Esophagus (tissue), 2 donors: ENCODE data around the gene PGBD5. TPM values are rescaled to one million over a fixed set of nuclear protein-coding genes. Genes with fewer than 3 reads are reported as not detected.

Source experiments
- H3K27ac ChIP-seq, 2 donors: one replicate each; pipeline ENCODE4 v1.5.1; 2013; ENCODE audit warnings: low read depth in 2 of 2, mild to moderate bottlenecking in 2 of 2, inconsistent platforms in 1 of 2, low read length in 1 of 2, moderate library complexity in 1 of 2
- H3K27me3 ChIP-seq, 2 donors: one replicate each; pipeline ENCODE4 v1.6.1; 2013; ENCODE audit warnings: low read length in 2 of 2, control low read depth in 1 of 2, mild to moderate bottlenecking in 1 of 2; ENCODE audit not compliant: insufficient read depth in 2 of 2, control insufficient read depth in 1 of 2
- H3K36me3 ChIP-seq, 2 donors: one replicate each; pipeline ENCODE4 v1.6.1; 2013; ENCODE audit warnings: low read length in 1 of 2; ENCODE audit not compliant: control insufficient read depth in 2 of 2, insufficient read depth in 2 of 2
- H3K4me1 ChIP-seq, 2 donors: one replicate each; pipeline ENCODE4 v1.6.1; 2013; ENCODE audit warnings: low read length in 1 of 2; ENCODE audit not compliant: control insufficient read depth in 2 of 2, insufficient read depth in 2 of 2
- H3K4me3 ChIP-seq, 2 donors: one replicate each; pipeline ENCODE4 v1.5.1; 2013; ENCODE audit warnings: low read length in 2 of 2, mild to moderate bottlenecking in 2 of 2, low read depth in 1 of 2, moderate library complexity in 1 of 2
- H3K9me3 ChIP-seq, 2 donors: one replicate each; pipeline ENCODE4 v1.6.1; 2013; ENCODE audit warnings: mild to moderate bottlenecking in 2 of 2, low read depth in 1 of 2, low read length in 1 of 2, moderate library complexity in 1 of 2; ENCODE audit not compliant: control insufficient read depth in 2 of 2, insufficient read depth in 1 of 2
- WGBS, 2 donors: extraction: QIAGEN DNeasy Blood & Tissue Kit; methylation state at CpG; one replicate each; pipeline ENCODE4 v1.1.7; 2013; 5-methylcytosine and 5-hydroxymethylcytosine counted together
- polyA plus RNA-seq, 2 donors: library from polyadenylated mRNA; stranded (reverse); fragments of 200-250 nt; gene quantifications; one replicate each; pipeline ENCODE4 v1.2.3, GENCODE V29; 2013
- donor health status: healthy with polysubstance abuse.
- donor health status: Bipolar disorder and iron deficiency.

Gene PGBD5
- polyA plus RNA-seq, 2 donors: 0.22 to 0.67 TPM

DNA sequence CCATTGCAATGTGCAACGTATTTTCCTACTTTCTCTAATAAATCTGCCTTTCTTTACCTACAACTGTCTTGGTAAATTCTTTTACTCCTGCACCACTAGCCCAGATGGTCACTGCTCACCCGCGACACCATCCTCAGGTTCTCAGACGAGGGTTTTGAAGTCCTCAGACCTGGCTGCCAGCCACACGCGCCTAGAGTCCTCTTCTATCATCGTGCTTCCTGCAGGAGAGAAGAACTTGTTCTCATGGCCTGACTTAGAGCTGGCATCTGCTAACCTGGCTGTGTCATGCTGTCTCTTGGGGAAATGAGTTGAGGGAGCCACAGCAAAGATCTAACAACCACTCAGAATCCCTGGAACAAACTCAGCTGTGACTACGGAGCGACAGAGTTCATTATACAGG is 30.3 kb upstream of the PGBD5 start:
- no peak overlapping the region for H3K27ac ChIP-seq
- no peaks in the 10 kb centered on the region for H3K4me1 ChIP-seq
- H3K27me3 ChIP-seq: no peaks in the 10 kb centered on the region
- 84 to 86% methylated on average over 9 of the region's 9 CpGs for WGBS, 2 donors
- no peaks in the 10 kb centered on the region for H3K36me3 ChIP-seq
- H3K4me3 ChIP-seq: no peak overlapping the region
- H3K9me3 ChIP-seq: no peaks in the 10 kb centered on the region

DNA sequence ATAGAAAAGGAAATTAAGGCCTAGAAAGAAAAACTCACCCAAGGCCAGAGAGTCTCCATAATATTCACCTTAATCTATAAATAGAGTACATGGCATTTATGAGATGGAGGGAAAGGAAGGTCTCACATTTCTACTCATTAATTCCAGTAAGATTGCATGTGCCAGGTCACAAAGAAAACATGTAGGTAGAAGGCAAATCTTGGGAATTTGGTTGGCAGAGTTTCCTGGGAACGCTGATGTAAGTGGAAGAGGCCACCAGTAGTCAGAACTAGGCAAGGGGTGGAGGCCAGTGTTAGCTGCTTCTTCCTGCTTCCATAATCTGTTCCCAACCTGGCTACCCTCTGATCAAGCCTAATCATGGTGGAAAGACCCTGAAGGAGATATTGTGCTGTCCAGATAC is 29.2 kb upstream of the PGBD5 start:
- Histone ChIP-seq H3K27me3 (no peaks in the 10 kb centered on the region), H3K4me1 (no peaks in the 10 kb centered on the region), H3K27ac (no peak overlapping the region), H3K36me3 (no peaks in the 10 kb centered on the region), H3K9me3 (no peaks in the 10 kb centered on the region), H3K4me3 (no peak overlapping the region)
- 59 to 71% methylated on average over 1 of the region's 1 CpG for WGBS, 2 donors

DNA sequence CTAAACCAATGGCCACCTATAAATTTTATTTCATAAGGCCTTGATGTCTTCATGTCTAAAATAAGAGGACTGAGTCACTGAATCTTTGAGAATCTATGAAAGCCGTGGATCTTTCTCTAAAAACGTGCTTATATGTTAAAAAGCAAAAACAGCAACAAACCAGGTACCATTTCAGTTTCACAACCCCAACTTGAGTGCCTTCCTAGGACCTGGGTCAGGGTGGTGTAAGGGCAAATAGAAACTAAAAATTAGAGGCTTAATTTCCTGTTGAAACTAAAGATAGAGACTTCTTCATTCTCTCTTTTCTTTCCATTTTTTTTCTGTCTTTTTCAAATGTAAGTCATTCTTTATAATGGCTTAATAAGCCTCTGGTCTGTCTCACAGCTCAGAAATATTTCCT is 27.2 kb upstream of the PGBD5 start:
- WGBS, 2 donors: 62 to 81% methylated on average over 2 of the region's 2 CpGs
- no peaks in the 10 kb centered on the region for H3K27me3 ChIP-seq
- H3K4me1 ChIP-seq: no peaks in the 10 kb centered on the region
- no peak overlapping the region for H3K27ac ChIP-seq
- H3K36me3 ChIP-seq: no peaks in the 10 kb centered on the region
- H3K4me3 ChIP-seq: no peak overlapping the region
- no peaks in the 10 kb centered on the region for H3K9me3 ChIP-seq

DNA sequence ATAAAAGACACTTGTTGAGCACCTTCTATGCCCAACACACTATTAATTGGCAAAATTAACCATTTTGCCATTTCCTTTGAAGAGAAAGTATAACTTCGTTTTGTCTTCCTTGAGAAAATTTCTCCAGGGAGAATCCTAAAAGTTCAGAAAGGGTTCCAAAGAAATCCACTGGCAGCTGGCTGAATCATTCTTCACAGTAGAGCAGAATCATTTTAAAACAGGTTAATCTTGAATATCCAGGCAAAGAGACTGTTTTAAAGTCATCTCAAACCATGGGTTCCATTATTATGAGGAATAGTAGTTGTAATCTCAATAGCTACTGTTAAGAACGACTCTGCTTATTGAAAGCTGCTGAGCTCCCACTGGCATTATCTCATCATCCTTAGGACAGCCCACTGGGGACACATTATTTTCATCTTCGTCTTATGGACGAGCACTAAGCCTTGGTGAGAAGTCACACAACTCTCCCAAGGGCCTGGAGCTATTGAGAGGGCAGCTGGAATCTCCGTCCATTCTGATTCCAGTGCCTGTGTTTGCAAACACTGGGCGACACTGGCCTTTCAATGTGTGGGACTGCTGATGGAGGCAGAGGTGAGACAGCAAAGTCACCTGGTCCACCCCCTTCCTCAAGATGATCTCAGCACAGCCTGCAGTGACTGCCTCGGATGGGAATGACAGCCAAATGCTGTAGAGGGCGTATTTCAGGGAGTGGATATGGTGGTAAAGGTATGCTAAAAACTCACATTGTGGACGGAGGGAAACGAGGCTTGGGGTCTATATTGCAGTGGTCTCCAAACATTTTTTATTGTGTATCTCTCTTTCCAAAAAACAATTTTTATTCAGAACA is 15.3 kb upstream of the PGBD5 start:
- 59 to 60% methylated on average over 10 of the region's 10 CpGs for WGBS, 2 donors
- Histone ChIP-seq H3K4me3 (no peak overlapping the region), H3K27me3 (no peaks in the 10 kb centered on the region), H3K27ac (no peak overlapping the region), H3K9me3 (peaks cover 0 to 2% of the 10 kb centered on the region in 2 donors), H3K36me3 (no peaks in the 10 kb centered on the region), H3K4me1 (no peaks in the 10 kb centered on the region)

DNA sequence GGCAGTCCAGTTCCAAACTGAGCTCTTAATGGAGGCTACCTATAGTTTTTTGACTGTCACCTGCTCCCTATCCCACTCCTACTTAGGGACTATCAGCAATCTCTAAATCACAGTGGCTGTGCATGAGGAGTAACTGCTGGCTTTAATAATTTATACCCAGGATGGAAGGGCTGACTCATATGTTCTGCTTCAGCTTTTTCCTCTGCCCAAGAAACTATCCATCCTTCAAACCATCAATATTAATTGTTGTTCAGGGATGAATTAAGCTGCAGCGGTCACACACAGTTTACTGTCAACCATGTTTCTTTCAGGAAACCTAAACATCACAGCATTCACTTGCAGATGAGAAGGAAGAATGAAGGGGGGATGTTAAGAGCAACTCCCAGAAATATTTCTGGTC is 9.0 kb upstream of the PGBD5 start:
- 91 to 92% methylated on average over 1 of the region's 1 CpG for WGBS, 2 donors
- Histone ChIP-seq H3K9me3 (peaks cover 0 to 2% of the 10 kb centered on the region in 2 donors), H3K27me3 (no peaks in the 10 kb centered on the region), H3K27ac (no peak overlapping the region), H3K4me1 (no peaks in the 10 kb centered on the region), H3K4me3 (no peak overlapping the region), H3K36me3 (no peaks in the 10 kb centered on the region)

DNA sequence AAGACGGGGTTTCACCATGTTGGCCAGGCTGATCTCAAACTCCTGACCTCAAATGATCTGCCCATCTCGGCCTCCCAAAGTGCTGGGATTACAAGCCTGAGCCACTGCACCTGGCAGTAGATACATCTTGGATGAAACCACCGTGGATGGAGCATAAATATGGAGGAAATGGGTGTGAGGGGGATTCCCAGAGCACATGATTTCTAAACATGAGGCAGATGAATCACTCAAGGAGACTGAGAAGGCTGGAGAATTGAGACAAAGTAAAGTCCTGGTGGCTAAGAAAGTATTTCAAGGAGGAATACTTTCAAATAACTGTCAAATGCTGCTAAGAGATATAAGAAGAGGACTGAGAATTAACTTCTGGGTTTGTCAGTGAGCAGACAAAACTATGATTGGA is 5.4 kb upstream of the PGBD5 start:
- no peak overlapping the region for H3K4me3 ChIP-seq
- peaks cover 0 to 3% of the 10 kb centered on the region in 2 donors for H3K4me1 ChIP-seq
- no peaks in the 10 kb centered on the region for H3K36me3 ChIP-seq
- no peaks in the 10 kb centered on the region for H3K27me3 ChIP-seq
- 50 to 55% methylated on average over 3 of the region's 3 CpGs for WGBS, 2 donors
- H3K9me3 ChIP-seq: no peaks in the 10 kb centered on the region
- H3K27ac ChIP-seq: no peak overlapping the region

DNA sequence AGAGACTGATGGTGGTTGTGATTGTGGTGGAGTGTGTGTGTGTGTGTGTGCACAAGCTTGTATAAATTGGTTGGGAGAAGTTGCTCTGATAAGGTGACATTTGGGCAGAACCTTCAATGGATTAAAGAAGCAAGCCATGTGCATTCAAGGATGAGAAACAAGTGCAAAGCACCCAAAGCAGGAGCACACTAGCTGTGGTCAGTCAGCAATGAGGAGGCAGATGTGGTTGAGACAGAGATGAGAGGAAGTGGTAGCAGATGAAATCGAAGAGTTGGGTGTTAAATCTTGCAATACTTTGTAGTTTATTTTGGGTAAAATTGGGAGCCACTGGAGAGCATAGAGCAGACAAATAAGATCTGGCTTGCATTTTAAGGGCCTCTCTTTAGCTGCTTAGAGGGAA is 4.4 kb upstream of the PGBD5 start:
- no peak overlapping the region for H3K27ac ChIP-seq
- no peaks in the 10 kb centered on the region for H3K9me3 ChIP-seq
- no peaks in the 10 kb centered on the region for H3K36me3 ChIP-seq
- no peak overlapping the region for H3K4me3 ChIP-seq
- peaks cover 3 to 4% of the 10 kb centered on the region in 2 donors for H3K4me1 ChIP-seq
- no peaks in the 10 kb centered on the region for H3K27me3 ChIP-seq
- 44 to 82% methylated on average over 1 of the region's 1 CpG for WGBS, 2 donors

DNA sequence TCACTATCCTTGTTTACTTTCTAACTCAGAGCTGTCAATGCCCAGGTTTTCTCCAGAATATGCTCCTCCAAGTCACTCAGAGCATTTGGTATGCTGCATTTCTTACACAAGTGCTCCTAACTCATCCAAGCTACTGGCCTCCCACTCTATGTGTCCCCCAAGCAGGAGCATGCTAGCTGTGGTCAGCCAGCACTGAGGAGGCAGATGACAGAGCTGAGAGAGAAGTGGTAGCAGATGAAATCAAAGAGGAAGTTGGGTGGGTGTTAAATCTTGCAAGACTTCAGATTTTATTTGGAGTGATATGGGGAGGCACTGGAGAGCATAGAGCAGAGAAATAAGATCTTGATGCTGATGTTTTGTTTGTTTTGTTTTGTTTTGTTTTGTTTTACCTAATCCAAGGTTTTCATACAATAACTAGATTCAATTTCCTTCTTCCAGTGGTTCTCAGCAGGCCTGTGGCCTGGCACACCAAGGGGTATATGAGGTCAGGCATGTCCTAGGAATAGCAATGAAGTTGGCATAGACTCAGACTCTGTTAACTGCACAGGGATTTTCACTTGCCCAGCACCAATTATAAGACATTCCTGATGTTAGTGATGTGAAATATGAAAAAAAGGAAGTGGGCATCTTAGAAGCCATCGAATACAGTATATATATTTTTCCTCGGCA is 3.1 kb upstream of the PGBD5 start:
- Histone ChIP-seq H3K27ac (no peak overlapping the region), H3K9me3 (peaks cover 0 to 2% of the 10 kb centered on the region in 2 donors), H3K27me3 (peaks cover 0 to 3% of the 10 kb centered on the region in 2 donors), H3K4me1 (peaks cover 14% of the 10 kb centered on the region in 2 donors), H3K36me3 (no peaks in the 10 kb centered on the region), H3K4me3 (no peak overlapping the region)
- WGBS, 2 donors: 85 to 90% methylated on average over 2 of the region's 2 CpGs

DNA sequence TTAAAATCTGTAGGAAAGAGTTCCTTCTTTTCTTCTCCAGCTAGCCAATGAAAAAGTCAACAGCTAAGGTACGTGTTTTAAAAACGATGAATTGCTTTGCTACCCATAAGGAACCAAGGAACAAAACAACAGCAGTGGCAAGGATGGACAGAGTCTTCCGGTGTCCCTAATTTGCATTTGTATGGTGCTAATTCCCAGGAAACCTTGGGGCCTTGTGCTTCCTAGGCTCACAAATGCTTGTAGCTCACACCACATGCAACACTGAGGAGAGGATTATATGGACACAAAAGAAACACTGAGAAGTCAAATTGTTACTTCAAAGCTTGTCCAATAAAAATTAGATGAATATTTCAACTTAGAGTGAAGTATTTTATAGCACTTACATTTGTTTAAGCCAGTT is 1.8 kb upstream of the PGBD5 start:
- Histone ChIP-seq H3K27me3 (peaks cover 0 to 3% of the 10 kb centered on the region in 2 donors), H3K36me3 (no peaks in the 10 kb centered on the region), H3K4me3 (no peak overlapping the region), H3K27ac (no peak overlapping the region), H3K9me3 (peaks cover 0 to 2% of the 10 kb centered on the region in 2 donors), H3K4me1 (peaks cover 14% of the 10 kb centered on the region in 2 donors)
- 15 to 22% methylated on average over 3 of the region's 3 CpGs for WGBS, 2 donors
